Lung (tissue), 12 donors: ENCODE results near the gene WASHC4. TPM values are rescaled to one million over a fixed set of nuclear protein-coding genes. Genes with fewer than 3 reads are reported as not detected.

Experiments used
- ATAC-seq: fragments of 200-7000 bp; cut with Tn5 transposase; one replicate; pipeline ENCODE4 v1.9.1; 2020; ENCODE audit warnings: moderate number of reproducible peaks; ENCODE audit not compliant: insufficient read depth, low FRiP score
- DNase-seq, 3 donors: peaks; one replicate each; pipeline ENCODE4 v3.0.0-alpha.2; 2013 to 2017
- H3K27ac ChIP-seq, 2 donors: one replicate each; pipeline ENCODE4 v1.5.1; 2013; ENCODE audit warnings: mild to moderate bottlenecking in 2 of 2, moderate library complexity in 2 of 2, control low read depth in 1 of 2, inconsistent platforms in 1 of 2, low read depth in 1 of 2, low read length in 1 of 2
- H3K27me3 ChIP-seq, 3 donors: one replicate each; pipeline ENCODE4 v1.5.1; 2013; ENCODE audit warnings: low read length in 2 of 3; ENCODE audit not compliant: control insufficient read depth in 3 of 3, insufficient read depth in 3 of 3
- H3K36me3 ChIP-seq, 4 donors: one replicate each; pipeline ENCODE4 v1.5.1; 2013; ENCODE audit warnings: low read length in 4 of 4, mild to moderate bottlenecking in 1 of 4, moderate library complexity in 1 of 4; ENCODE audit not compliant: control insufficient read depth in 4 of 4, insufficient read depth in 4 of 4
- H3K4me1 ChIP-seq, 5 donors: one replicate each; pipeline ENCODE4 v1.5.1; 2013; ENCODE audit warnings: low read length in 5 of 5, mild to moderate bottlenecking in 2 of 5, moderate library complexity in 1 of 5; ENCODE audit not compliant: control insufficient read depth in 5 of 5, insufficient read depth in 5 of 5
- H3K4me3 ChIP-seq: one replicate; pipeline ENCODE4 v1.5.1; 2013; ENCODE audit warnings: mild to moderate bottlenecking, control low read depth, moderate library complexity
- H3K9ac ChIP-seq, 2 donors: one replicate each; pipeline ENCODE4 v1.5.1; 2013; ENCODE audit warnings: low read length in 2 of 2, control low read depth in 1 of 2; ENCODE audit not compliant: insufficient read depth in 1 of 2
- H3K9me3 ChIP-seq, 4 donors: one replicate each; pipeline ENCODE4 v1.5.1; 2013; ENCODE audit warnings: low read length in 3 of 4, mild to moderate bottlenecking in 1 of 4, moderate library complexity in 1 of 4; ENCODE audit not compliant: control insufficient read depth in 4 of 4, insufficient read depth in 3 of 4
- whole genome bisulfite sequencing, 2 donors: extraction: QIAGEN DNeasy Blood & Tissue Kit; methylation state at CpG; one replicate each; pipeline ENCODE4 v1.1.7; 2013; 5-methylcytosine and 5-hydroxymethylcytosine counted together
- polyA plus RNA-seq, 2 donors: library from polyadenylated mRNA; stranded (reverse); fragments of 200-250 nt; gene quantifications; one replicate each; pipeline ENCODE4 v1.2.1, GENCODE V29; 2013
- total RNA-seq, 2 donors: library from RNA; depleted of rRNA in 1 of 2; stranded (reverse); fragments of >200 nt in 1 of 2; gene quantifications; one replicate each; pipeline ENCODE4 v1.2.1, GENCODE V29; 2014 to 2021
- TF ChIP-seq, protein P1 (sequence below): IDR thresholded peaks from 2 replicates; pipeline ENCODE4 v1.5.1; 2012; ENCODE audit warnings: mild to moderate bottlenecking; ENCODE audit errors: control extremely low read depth, extremely low read depth
- donor health status: control.
- donor health status: control.
- donor health status: Bipolar disorder and iron deficiency.
- donor health status: healthy.
- donor health status: DM: yes; HTN: yes; CAD: no.

WASHC4 gene
- total and polyA plus RNA-seq, 4 donors, result 18.8 to 150 (median 34.3) TPM

GRCh38 chr12:105202202-105202601, 94.7 kb downstream of the WASHC4 start:
- no peak for DNase-seq
- H3K27ac ChIP-seq, result no peak overlapping the region
- 94 to 97% methylated on average over 6 of the region's 6 CpGs for WGBS, 2 donors
- no peak for ATAC-seq
- H3K9ac ChIP-seq, result no peak overlapping the region
- H3K36me3 ChIP-seq, result peaks cover 27 to 64% (median 56%) of the 10 kb centered on the region in 4 donors
- peaks cover 0 to 11% (median 0%) of the 10 kb centered on the region in 5 donors for H3K4me1 ChIP-seq
- no peaks in the 10 kb centered on the region for H3K9me3 ChIP-seq
- no peak overlapping the region for H3K4me3 ChIP-seq
- H3K27me3 ChIP-seq, result no peaks in the 10 kb centered on the region
- TF ChIP-seq, protein P1, sequence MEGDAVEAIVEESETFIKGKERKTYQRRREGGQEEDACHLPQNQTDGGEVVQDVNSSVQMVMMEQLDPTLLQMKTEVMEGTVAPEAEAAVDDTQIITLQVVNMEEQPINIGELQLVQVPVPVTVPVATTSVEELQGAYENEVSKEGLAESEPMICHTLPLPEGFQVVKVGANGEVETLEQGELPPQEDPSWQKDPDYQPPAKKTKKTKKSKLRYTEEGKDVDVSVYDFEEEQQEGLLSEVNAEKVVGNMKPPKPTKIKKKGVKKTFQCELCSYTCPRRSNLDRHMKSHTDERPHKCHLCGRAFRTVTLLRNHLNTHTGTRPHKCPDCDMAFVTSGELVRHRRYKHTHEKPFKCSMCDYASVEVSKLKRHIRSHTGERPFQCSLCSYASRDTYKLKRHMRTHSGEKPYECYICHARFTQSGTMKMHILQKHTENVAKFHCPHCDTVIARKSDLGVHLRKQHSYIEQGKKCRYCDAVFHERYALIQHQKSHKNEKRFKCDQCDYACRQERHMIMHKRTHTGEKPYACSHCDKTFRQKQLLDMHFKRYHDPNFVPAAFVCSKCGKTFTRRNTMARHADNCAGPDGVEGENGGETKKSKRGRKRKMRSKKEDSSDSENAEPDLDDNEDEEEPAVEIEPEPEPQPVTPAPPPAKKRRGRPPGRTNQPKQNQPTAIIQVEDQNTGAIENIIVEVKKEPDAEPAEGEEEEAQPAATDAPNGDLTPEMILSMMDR, result no peak

GRCh38 chr12:105204127-105204526, 96.6 kb downstream of the WASHC4 start:
- WGBS, 2 donors, result 96 to 99% methylated on average over 8 of the region's 8 CpGs
- Histone ChIP-seq H3K9me3 (no peaks in the 10 kb centered on the region), H3K4me1 (peaks cover 0 to 11% (median 0%) of the 10 kb centered on the region in 5 donors), H3K4me3 (no peak overlapping the region), H3K36me3 (peaks cover 29 to 55% (median 51%) of the 10 kb centered on the region in 4 donors), H3K27ac (no peak overlapping the region), H3K9ac (no peak overlapping the region), H3K27me3 (no peaks in the 10 kb centered on the region)
- ATAC-seq (no peak), DNase-seq (no peak)
- TF ChIP-seq, protein P1, result no peak

DNA sequence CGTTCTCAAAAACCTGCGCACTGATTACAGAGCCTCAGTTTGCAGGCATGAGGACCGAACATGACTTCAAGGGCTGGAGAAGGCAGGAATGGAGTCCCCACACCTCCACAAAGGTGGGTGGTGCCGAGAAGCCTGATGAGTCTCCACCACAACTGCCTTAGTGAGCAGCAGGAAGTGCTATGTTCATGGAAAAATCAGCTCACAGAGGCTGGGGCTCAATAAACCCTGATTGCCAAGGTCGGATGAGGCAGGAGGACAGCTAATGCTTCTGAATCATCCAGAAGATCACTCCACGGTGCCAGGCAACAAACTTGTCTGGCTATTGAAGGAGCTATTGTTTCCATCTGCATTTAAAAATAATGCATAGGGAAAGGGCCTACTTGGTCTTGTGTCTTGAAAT, 97.4 kb downstream of the WASHC4 start:
- Histone ChIP-seq H3K4me3 (no peak overlapping the region), H3K27me3 (no peaks in the 10 kb centered on the region), H3K27ac (no peak overlapping the region), H3K9ac (no peak overlapping the region), H3K9me3 (no peaks in the 10 kb centered on the region), H3K36me3 (peaks cover 29 to 54% (median 47%) of the 10 kb centered on the region in 4 donors), H3K4me1 (peaks cover 0 to 11% (median 0%) of the 10 kb centered on the region in 5 donors)
- DNase-seq (no peak), ATAC-seq (no peak)
- TF ChIP-seq, protein P1, result no peak
- WGBS, 2 donors, result 91 to 94% methylated on average over 6 of the region's 6 CpGs

- Histone ChIP-seq H3K9me3 (no peaks in the 10 kb centered on the region), H3K4me3 (no peak overlapping the region), H3K4me1 (peaks cover 0 to 11% (median 0%) of the 10 kb centered on the region in 5 donors), H3K27ac (no peak overlapping the region), H3K36me3 (peaks cover 29 to 50% (median 45%) of the 10 kb centered on the region in 4 donors), H3K9ac (no peak overlapping the region), H3K27me3 (no peaks in the 10 kb centered on the region)
- ATAC-seq (no peak), DNase-seq (no peak)
- TF ChIP-seq, protein P1, result no peak
- WGBS, 2 donors, result 87 to 94% methylated on average over 10 of the region's 10 CpGs
Measured at GRCh38 chr12:105205322-105206048, 98.0 kb downstream of the WASHC4 start.
